Testis (tissue), 2 donors: ENCODE data around the gene ROR2.

ENCODE experiments used
- POLR2A ChIP-seq: fragments of 450-650 bp; IDR thresholded peaks from one replicate; pipeline ENCODE4 v1.6.1; 2017; ENCODE audit warnings: antibody characterized with exemption, mild to moderate bottlenecking, moderate library complexity
- TF ChIP-seq, protein P1 (sequence below), 3 experiments: fragments of 450-650 bp in 2 of 3; fragments of 200-600 bp in 1 of 3; sonication (generic) in 1 of 3; IDR thresholded peaks; one replicate each; pipeline ENCODE4 v1.5.1; 2016 to 2019; ENCODE audit warnings: antibody characterized with exemption in 3 of 3, mild to moderate bottlenecking in 2 of 3, moderate library complexity in 1 of 3

DNA sequence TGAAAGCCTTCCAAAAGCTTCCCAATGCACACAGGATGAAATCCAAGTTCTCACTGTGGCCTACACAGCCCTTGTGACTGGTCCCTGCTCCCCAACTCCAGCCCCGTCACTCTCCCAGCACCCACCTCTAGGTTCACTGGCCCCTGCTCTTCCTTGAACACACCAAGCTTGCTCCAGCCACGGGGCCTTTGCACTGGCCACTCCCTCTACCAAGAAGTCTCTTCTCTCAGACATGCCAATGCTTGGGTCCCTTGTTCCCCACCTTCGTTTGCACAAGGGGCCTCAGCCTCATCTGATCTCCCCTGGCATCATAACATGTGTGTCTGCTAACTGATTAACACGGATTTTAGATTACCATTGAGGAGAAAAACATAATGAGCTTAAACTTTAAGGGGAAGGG lies 56.0 kb downstream of the ROR2 start:
- TF ChIP-seq, protein P1, sequence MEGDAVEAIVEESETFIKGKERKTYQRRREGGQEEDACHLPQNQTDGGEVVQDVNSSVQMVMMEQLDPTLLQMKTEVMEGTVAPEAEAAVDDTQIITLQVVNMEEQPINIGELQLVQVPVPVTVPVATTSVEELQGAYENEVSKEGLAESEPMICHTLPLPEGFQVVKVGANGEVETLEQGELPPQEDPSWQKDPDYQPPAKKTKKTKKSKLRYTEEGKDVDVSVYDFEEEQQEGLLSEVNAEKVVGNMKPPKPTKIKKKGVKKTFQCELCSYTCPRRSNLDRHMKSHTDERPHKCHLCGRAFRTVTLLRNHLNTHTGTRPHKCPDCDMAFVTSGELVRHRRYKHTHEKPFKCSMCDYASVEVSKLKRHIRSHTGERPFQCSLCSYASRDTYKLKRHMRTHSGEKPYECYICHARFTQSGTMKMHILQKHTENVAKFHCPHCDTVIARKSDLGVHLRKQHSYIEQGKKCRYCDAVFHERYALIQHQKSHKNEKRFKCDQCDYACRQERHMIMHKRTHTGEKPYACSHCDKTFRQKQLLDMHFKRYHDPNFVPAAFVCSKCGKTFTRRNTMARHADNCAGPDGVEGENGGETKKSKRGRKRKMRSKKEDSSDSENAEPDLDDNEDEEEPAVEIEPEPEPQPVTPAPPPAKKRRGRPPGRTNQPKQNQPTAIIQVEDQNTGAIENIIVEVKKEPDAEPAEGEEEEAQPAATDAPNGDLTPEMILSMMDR (IDR thresholded peaks at IDR 0.05), result no peak
- no peak for TF ChIP-seq POLR2A
